HG02588 (cell line): ENCODE data around the gene UNC13A.
"Not testable (repeated sequence)": the region's sequence is repeated elsewhere in the genome, so short reads cannot be mapped to it uniquely, and the experiment has no call there.

Experiments
- ATAC-seq: cut with Tn5 transposase; IDR thresholded peaks from one replicate; pipeline ENCODE4 v1.9.1; 2021; ENCODE audit warnings: mild to moderate bottlenecking, moderate library complexity; ENCODE audit not compliant: unreplicated experiment

UNC13A gene

GRCh38 chr19:17606590-17607185, 81.5 kb downstream of the UNC13A start:
- ATAC-seq, result no peak

GRCh38 chr19:17605761-17606589, 82.2 kb downstream of the UNC13A start:
- ATAC-seq, result peak; percentile 59

DNA sequence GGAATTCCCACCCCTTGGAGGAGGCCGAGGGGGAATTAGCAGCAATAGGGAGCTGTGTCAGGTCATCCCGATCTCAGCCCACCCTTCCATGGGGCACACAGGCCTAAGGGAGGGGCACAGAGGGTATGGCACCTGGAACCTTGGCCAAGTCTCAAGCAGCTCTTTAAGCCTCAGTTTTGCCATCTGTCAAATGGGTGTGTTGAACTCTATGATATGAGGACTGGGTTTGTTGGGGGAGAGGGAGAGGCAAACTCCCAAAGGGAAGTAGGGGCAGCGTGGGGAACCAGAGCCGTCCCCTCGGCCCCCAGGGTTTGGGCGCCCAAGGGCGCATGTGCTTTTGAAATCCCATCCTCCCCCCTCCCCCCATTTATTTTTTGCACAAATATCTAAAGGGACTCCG, 83.0 kb downstream of the UNC13A start:
- ATAC-seq, result no peak

DNA sequence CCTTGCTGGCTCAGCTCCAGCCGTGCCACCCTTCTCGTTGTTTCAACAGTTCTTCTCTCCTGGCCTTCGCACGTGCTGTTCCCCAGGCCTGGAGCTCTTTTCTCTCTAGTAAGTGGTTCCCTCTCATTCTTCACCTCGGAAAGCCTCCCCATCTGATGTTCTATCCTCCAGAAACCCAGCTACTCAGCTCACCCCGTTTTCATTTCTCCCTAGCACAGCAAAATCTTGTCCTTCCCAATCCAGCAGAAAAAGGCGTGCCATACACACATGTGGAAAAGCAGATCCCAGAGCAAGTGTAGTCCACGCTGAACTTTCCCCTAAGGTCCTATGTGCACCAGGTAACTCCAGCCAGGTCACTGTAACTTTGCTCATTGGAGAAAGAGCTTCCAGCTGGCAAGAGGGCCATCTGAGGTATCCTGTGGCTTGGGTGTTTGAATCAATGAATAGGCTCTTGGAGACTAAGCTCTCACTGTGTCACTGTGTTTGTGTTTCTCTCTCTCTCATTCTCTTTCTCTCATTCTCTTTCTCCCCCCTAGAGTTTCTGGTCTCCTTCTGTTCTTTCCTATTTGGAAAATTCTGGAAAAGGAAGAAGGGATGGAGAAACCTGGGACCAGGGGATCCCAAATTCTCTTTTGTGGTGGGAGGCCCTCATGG, 83.7 kb downstream of the UNC13A start:
- ATAC-seq, result no peak

GRCh38 chr19:17602872-17603510, 85.2 kb downstream of the UNC13A start:
- no peak for ATAC-seq

DNA sequence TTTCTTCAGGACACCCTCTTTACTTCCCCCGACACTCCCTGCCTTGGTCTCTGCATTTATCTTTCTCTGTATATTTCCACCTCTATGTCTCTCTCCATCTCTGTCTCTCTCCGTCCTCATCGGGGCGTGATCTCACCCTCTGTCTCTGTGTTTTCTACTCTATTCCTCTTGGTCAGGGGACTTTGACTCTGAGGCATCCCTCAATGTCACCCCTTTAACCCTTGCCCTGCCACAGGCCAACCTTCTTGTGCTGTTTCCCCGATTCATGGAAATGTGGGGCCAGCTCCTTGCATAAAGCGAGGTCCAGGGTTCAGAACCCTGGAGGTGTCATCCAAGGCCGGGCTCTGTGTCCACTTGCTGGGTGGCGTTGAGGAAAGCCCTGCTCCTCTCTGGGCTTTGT, 85.9 kb downstream of the UNC13A start:
- ATAC-seq, result no peak

DNA sequence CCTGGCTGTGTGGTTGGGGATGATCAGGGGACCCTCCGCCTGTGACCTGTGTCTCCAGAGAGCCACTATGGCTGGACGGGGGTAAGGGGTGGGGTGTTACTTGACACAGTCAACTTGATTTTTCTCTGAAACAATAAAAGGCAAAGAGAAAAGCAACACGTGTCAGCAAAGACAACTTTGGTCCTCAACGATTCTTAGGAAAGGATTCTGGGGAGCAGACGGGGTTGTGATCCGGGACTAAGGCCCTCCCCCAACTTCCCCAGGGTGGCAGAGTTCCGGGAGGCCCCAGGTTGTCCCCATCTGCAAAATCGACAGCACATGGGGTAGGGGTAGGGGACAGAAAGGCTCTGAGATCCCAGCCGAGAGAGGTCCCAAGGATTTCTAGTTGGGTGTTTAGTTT, 86.5 kb downstream of the UNC13A start:
- no peak for ATAC-seq

DNA sequence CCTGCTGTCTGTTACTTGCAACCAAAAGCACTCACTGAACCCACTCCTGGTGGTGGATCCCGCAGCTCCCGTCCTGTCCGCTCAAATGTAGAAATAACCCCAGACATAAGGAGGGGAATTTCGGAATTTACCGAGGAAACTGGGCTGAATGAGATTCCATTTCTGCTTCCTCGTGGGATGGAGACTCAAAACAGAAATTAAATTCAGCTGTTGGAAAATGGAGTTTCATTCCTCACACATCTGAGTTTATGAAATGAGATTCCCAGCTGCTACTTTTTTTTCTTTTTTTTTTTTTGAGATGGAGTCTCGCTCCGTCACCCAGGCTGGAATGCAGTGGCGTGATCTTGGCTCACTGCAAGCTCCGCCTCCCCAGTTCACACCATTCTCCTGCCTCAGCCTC, 88.4 kb downstream of the UNC13A start:
- no peak for ATAC-seq

DNA sequence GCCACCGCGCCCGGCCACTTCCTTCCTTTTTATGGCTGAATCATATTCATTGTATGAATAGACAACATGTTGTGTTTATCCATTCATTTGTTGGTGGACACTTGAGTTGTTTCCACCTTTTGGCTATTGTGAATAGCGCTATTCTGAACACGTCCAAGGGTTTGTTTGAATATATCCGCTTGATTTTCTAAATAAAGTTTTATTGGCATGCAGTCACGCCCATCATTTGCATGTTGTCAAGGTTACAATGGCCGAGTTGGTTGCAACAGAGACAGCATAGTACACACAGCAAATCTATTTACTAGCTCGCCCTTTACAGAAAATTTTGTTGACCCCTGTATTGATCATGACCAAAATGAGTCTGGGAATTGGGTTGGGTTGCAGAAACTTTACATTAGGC, 89.2 kb downstream of the UNC13A start:
- no peak for ATAC-seq

DNA sequence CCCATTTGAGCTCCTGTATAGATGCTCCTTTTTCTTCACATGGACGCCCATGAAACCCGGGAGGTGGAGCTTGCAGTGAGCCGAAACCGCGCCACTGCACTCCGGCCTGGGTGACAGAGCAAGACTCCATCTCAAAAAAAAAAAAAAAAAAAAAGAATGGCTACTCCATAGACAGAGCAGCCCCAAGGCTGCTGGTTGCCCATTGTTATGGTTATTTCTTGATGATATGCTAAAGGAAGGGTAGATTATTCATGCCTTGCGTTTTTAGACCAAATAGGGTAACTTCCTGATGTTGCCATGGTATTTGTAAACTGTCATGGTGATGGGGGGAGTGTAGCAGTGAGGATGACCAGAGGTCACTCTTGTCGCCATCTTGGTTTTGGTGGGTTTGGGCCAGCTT, 90.1 kb downstream of the UNC13A start:
- not testable (repeated sequence) for ATAC-seq

DNA sequence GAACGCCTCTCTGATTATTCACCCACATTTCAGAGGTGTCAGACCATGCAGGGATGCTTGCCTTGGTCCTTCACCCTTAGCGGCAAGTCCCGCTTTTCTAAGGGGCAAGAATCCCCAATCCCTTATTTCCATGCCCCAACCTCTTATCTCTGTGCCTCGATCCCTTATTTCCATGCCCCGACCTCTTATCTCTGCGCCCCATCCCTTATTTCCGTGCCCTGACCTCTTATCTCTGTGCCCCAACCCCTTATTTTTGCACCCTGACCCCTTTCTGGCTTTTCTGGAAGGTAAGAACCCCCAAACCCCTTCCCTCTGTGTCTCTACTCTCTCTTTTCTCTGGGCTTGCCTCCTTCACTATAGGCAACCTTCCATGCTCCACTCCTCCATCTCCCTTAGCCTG, 93.9 kb downstream of the UNC13A start:
- ATAC-seq, result not testable (repeated sequence)

DNA sequence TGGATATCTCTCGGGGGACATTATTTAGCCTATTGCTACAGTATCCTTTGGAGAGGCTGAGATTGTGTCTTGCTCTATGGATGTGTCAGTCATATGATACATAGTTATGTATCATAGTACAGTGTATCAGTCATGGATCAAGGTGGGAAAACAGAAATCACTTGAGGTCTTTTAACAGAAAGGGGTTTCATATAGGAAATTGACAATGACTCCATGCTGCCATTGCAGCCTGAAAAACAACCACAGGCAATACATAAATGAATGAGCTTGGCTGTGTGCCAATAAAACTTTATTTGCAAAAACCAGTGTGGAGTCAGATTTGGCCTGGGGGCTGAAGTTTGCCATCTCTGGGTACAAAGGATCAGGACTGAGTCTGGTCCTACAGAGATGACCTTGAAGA, 97.3 kb downstream of the UNC13A start:
- ATAC-seq, result no peak

GRCh38 chr19:17585395-17585794, 102.8 kb downstream of the UNC13A start:
- ATAC-seq, result not testable (repeated sequence)

GRCh38 chr19:17584132-17584531, 104.0 kb downstream of the UNC13A start:
- no peak for ATAC-seq

- no peak for ATAC-seq
Observed at GRCh38 chr19:17582613-17583012, 105.5 kb downstream of the UNC13A start.

DNA sequence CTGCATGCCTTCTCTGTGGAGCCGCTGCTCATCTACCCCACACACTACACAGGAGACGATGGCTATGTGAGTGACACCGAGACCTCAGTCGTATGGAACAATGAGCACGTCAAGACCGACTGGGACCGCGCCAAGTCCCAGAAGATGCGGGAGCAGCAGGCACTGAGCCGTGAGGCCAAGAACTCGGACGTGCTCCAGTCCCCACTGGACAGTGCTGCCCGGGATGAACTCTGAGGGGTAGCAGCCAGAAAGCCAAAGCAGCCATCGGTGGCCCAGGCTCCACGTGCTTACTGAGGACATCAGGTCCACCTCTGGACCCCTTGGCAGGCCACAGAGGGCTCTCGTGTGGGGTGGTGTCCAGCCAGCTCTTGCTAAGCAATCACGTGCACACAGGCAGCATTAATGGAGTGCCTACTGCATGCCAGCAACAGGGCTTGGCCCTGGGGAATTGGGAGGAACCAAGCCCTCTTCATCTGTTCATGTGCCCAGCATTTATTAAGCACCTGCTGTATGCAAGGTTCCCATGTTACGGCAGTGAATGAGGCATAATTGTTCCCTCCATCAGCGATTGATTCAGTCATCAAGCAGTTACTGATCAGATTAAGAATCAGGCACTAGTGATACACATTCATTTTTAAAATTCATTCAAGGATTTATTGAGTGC, 106.8 kb downstream of the UNC13A start:
- ATAC-seq, result no peak

DNA sequence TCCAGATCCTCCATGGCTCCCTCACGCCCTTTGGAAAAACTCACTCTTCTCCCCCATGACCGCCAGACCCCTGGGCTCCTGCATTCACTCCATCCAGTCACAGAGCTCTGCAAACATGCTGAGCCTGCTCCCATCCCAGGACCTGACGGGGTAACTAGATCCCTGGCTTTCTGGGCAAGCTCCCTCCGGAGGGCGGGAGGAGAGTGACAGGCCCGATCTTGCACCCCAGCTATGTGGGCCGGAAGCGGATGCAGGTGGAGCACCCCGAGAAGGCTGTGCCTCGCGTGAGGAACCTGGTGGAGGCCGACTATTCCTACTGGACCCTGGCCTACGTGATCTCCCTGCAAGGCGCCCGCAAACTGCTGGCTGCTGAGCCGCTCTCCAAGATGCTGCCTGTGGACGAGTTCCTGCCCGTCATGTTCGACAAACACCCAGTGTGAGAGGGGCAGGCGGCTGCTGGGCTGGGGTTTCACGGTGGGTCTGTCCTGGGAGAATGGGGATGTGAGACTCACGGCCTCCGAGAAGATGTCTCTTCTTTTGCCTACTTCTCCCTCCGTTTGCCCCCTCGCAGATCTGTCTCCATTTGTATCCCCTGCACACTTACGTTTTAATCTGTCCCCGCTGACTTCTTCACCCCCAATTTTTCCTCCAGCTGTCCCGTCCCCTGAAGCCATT, 107.5 kb downstream of the UNC13A start:
- ATAC-seq, result no peak

GRCh38 chr19:17579661-17580244, 108.4 kb downstream of the UNC13A start:
- ATAC-seq, result no peak

- no peak for ATAC-seq
Observed at GRCh38 chr19:17577457-17578097, 110.6 kb downstream of the UNC13A start.
